PFSK-1 (cell line): ENCODE data around the gene MAPK8IP1.

Experiments used
- FOXP2 ChIP-seq: optimal IDR thresholded peaks from 2 replicates; pipeline ENCODE3; 2011; ENCODE audit warnings: borderline replicate concordance, control low read depth, inconsistent platforms; ENCODE audit not compliant: insufficient read depth; ENCODE audit errors: extremely low read length, extremely low read depth
- POLR2AphosphoS5 ChIP-seq: IDR thresholded peaks from 2 replicates; pipeline ENCODE4 v1.6.1; 2012; ENCODE audit warnings: low read depth, mild to moderate bottlenecking, control low read depth, low read length, moderate library complexity
- SIN3A ChIP-seq: IDR thresholded peaks from 2 replicates; pipeline ENCODE4 v1.6.1; 2012; ENCODE audit warnings: mild to moderate bottlenecking, low read length, moderate library complexity, borderline replicate concordance; ENCODE audit not compliant: insufficient read depth
- TAF1 ChIP-seq: IDR thresholded peaks from 2 replicates; pipeline ENCODE4 v1.6.1; 2012; ENCODE audit warnings: low read length, control low read depth, borderline replicate concordance; ENCODE audit not compliant: insufficient read depth
- TF ChIP-seq, protein P1 (sequence below), 2 experiments: IDR thresholded peaks; 2 replicates each; pipeline versions ENCODE4 v1.6.1 to v1.8.0; 2011 to 2012; ENCODE audit warnings: low read depth in 2 of 2, low read length in 2 of 2, control low read depth in 1 of 2, inconsistent platforms in 1 of 2, mild to moderate bottlenecking in 1 of 2, moderate library complexity in 1 of 2; ENCODE audit not compliant: insufficient read depth in 1 of 2

Gene MAPK8IP1

GRCh38 chr11:45860348-45860747, 25.1 kb upstream of the MAPK8IP1 start:
- TF ChIP-seq TAF1 (no peak), SIN3A (no peak), POLR2AphosphoS5 (no peak), FOXP2 (no peak)
- TF ChIP-seq, protein P1, sequence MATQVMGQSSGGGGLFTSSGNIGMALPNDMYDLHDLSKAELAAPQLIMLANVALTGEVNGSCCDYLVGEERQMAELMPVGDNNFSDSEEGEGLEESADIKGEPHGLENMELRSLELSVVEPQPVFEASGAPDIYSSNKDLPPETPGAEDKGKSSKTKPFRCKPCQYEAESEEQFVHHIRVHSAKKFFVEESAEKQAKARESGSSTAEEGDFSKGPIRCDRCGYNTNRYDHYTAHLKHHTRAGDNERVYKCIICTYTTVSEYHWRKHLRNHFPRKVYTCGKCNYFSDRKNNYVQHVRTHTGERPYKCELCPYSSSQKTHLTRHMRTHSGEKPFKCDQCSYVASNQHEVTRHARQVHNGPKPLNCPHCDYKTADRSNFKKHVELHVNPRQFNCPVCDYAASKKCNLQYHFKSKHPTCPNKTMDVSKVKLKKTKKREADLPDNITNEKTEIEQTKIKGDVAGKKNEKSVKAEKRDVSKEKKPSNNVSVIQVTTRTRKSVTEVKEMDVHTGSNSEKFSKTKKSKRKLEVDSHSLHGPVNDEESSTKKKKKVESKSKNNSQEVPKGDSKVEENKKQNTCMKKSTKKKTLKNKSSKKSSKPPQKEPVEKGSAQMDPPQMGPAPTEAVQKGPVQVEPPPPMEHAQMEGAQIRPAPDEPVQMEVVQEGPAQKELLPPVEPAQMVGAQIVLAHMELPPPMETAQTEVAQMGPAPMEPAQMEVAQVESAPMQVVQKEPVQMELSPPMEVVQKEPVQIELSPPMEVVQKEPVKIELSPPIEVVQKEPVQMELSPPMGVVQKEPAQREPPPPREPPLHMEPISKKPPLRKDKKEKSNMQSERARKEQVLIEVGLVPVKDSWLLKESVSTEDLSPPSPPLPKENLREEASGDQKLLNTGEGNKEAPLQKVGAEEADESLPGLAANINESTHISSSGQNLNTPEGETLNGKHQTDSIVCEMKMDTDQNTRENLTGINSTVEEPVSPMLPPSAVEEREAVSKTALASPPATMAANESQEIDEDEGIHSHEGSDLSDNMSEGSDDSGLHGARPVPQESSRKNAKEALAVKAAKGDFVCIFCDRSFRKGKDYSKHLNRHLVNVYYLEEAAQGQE (IDR thresholded peaks at IDR 0.05; ENCODE audit: insufficient read depth in 1 of 2, low read depth in 2 of 2, low read length in 2 of 2), result no peak

- TF ChIP-seq SIN3A (no peak), TAF1 (no peak)
Measured at GRCh38 chr11:45860764-45861510, 24.5 kb upstream of the MAPK8IP1 start.

DNA sequence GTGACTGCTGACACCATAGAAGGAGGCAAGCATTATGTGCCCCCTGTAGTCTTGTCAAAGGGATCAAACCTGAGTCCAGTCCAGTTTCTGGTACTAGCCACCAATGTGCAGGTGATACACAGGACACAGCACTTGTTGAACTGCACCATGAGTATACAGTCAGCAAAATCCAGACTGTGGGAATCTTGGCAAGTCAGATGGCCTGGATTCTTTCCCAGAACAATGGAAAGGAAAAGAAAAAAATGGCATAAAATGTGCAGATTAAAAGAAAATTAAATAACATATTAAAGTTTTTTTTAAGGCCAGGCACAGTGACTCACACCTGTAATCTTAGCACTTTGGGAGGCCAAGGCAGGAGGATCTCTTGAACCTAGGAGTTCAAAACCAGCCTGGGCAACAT, 21.4 kb upstream of the MAPK8IP1 start:
- TF ChIP-seq SIN3A (no peak), POLR2AphosphoS5 (no peak), TAF1 (no peak), FOXP2 (no peak)
- TF ChIP-seq, protein P1 (IDR thresholded peaks at IDR 0.05; ENCODE audit: insufficient read depth in 1 of 2, low read depth in 2 of 2, low read length in 2 of 2), result no peak

DNA sequence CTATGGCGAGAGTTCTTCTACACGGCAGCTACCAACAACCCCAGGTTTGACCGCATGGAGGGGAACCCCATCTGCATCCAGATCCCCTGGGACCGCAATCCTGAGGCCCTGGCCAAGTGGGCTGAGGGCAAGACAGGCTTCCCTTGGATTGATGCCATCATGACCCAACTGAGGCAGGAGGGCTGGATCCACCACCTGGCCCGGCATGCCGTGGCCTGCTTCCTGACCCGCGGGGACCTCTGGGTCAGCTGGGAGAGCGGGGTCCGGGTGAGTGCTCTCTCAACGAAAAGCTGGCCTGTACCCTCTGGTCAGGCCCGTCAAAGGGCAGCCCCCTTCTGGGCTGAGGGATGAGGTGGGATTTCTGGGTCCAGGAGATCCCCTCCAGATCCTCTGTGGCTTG, 15.9 kb upstream of the MAPK8IP1 start:
- TF ChIP-seq, protein P1 (IDR thresholded peaks at IDR 0.05; ENCODE audit: insufficient read depth in 1 of 2, low read depth in 2 of 2, low read length in 2 of 2), result no peak
- no peak for TF ChIP-seq POLR2AphosphoS5
- TF ChIP-seq SIN3A, result no peak
- TF ChIP-seq TAF1, result no peak
- TF ChIP-seq FOXP2, result no peak

- TF ChIP-seq, protein P1 (IDR thresholded peaks at IDR 0.05; ENCODE audit: insufficient read depth in 1 of 2, low read depth in 2 of 2, low read length in 2 of 2), result no peak
- TF ChIP-seq POLR2AphosphoS5, result no peak
- TF ChIP-seq FOXP2, result no peak
- no peak for TF ChIP-seq SIN3A
- no peak for TF ChIP-seq TAF1
Measured at GRCh38 chr11:45870706-45871105, 14.7 kb upstream of the MAPK8IP1 start.
